Measurements from ENCODE around the gene DUSP22.

DNA sequence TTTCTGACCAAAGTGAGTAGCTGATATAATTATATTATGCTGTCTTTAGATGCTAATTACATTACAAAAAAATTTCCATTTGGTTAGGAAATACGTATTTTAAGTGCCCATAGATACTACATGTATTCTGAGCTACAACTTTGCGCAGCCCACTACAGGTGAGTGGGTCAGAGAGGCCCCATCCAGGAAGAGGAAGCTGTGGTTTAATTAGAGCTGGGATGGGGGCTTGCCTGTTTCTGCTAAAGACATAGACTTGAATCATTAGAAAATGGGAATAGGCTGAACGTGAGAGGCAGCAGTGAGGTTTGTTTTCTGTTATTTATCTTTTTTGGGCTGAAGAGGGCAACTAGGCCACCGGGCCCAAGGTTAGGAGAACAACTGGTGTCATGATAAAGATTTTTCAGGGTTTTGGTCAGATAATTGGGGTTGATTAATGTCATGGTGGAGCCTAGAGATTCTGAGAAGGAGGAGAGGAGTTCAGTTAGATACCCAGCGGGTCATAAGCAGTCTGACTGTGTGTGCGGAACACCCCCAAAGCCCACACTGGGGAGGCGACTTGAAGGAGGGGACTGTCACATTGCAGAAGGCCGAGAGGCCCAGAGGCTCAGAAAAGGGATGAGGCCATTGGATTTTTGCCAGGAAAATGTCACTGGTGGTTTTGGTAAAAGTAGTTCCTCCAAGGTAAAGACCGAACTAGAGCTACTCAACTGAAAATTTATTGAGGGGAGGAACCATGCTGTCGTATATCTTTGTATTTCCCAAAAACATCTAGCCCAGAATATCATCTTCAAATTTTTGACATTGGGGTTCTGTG lies 84.7 kb downstream of the DUSP22 start:
- TF ChIP-seq TAF1 (IDR thresholded peaks at IDR 0.05; ENCODE audit: borderline replicate concordance, low read depth, low read length) (no peak), POLR2AphosphoS5 (IDR thresholded peaks at IDR 0.05; ENCODE audit: low read depth, low read length) (no peak), POLR2A (IDR thresholded peaks at IDR 0.05; ENCODE audit: low read depth, low read length) (no peak)
